Fibroblast of skin of left biceps (primary cell): Measurements from ENCODE around the gene PARVG.

Experiments used
- DNase-seq, 2 experiments: peaks; one replicate each; pipeline ENCODE4 v3.0.0-alpha.2; 2013; ENCODE audit warnings: low read depth in 2 of 2

PARVG gene

DNA sequence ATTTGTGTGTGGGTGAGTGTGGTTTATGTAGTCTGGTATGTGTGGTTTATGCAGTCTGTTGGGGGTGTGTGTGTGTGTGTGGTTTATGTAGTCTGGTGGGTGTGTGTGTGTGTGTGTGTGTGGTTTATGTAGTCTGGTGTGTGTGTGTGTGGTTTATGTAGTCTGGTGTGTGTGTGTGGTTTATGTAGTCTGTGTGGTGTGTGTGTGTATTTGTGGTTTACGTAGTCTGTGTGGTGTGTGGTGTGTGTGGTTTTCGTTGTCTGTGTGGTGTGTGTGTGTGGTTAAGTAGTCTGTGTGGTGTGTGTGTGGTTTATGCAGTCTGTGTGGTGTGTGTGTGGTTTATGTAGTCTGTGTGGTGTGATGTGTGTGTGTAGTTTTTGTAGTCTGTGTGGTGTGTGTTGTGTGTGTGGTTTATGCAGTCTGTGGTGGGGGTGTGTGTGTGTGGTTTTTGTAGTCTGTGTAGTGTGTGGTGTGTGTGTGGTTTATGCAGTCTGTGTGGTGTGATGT is 26.2 kb upstream of the PARVG start:
- DNase-seq, result peak; percentile 65 to 72

DNA sequence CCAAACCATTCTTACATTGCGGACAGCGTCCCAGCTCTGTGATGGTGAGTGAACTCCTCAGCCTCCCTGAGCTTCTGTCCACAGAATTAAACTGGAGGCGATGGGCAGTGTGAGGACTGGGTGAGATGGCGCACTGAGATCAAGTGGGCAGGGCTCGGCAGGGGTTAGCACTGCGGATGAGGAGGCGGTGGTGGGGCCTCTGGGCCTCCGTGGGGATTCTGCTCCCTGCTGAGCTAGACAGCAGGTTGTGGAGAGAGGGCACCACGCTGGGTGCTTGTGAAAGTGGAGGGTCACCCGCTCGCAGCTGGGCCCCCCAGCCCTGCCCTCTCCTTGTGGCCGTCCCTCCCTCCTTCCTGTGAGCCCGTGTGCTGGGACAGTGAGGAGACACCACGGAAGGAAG is 25.6 kb upstream of the PARVG start:
- DNase-seq, result no peak

DNA sequence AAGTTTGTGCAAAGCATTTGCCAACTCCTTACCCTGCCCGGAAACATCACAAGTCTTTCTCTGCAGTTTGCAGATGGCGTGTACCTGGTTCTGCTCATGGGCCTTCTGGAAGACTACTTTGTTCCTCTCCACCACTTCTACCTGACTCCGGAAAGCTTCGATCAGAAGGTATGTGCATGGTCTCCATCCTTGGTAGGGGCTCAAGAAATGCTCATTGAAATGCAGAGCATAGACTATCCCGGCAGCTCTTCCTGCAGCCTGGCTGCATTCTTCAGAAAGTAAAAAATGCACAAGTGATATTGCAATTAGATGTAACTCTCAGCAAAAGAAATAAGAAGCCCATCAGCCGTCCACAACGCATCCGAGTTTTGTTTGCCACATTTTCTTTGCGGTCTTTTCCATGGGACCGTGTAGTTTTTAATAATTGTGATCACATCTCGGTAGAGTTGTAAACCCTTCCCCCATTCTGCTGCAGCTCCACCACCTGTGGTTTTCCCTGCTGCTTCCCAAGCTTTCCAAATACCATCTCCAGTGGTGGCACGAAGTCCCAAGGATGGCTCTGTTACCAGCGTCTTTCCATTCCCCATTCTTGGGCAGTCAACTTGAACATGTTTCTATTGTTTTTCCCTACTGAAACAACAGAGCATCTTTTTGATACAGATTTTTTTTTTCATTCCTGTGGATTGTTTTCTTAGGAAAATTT is 22.7 kb upstream of the PARVG start:
- DNase-seq, result no peak

DNA sequence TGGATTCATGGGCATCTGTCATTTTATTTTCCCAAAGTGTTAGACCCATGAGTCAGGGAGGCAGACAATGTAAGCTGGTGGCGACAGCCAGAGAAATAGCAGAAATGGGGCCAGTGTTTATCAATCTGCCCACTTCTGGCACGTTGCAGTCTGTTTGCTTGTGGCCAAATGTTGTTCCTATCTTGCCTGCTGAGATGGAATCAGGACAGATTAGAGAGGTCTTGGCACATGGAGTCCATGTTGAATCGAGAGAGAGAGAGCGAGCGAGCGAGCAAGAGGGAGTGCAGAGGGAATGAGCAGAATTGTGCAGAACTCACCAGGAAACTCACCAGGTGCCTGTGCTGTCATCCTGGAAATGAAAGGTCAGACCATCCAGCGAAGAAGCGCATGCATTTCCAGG is 21.9 kb upstream of the PARVG start:
- no peak for DNase-seq

DNA sequence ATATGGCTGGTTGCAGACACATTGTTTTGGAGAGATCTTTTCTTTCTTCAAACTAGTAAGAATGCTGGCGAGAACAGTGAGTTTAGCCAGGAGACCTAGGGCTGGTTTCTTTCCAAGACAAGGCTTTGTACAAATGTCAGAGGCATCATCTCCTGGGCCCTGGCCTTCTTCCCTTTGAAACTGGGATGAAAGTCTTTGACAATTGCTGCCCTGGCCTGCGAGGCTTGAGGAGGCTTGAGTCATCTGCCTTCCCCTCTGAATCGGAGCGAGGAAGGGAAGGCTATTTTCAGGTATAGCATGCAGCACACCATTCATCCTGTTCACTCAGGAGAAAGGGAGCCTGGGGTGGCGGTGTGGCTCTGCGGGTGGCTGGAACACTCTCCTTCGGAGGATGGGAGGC is 21.5 kb upstream of the PARVG start:
- no peak for DNase-seq

DNA sequence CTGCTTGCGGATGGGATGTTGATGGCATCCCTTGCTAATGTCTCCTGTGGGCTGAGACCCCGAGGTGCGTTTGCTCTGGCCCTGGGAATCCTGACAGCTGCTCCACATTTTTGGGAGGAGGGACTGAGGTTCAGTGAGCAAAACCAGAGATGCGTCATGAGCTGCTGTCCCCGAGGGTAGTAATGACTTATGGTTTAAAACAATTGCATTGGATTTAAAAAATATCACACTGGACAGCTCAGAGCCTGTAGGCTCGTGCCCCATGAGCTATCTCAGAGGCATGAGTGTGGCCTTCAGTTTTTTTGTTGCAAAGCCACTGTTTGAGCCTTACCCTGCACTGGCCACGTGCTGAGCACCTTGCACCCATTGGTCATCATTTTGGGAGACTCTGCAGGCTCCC is 20.9 kb upstream of the PARVG start:
- DNase-seq, result no peak

DNA sequence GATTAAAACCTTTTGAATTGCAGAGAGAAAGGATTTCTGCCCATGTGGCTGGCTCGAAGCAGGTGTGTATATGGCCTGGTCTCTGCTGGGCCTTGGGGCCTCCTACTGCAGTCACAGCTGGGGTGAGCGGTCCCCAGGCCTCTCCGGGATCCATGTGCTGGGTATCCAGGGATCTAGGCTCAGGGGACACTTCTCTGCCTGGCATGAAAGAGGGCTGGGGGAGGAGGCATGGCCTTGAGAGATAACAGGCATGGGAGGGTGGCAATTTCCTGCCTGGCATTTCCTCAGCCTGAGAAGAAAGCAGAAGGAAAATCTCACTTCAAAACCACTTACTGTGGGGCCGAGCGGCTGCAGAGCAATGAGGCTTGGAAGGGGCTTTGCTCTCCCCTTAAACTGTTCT is 20.3 kb upstream of the PARVG start:
- no peak for DNase-seq

DNA sequence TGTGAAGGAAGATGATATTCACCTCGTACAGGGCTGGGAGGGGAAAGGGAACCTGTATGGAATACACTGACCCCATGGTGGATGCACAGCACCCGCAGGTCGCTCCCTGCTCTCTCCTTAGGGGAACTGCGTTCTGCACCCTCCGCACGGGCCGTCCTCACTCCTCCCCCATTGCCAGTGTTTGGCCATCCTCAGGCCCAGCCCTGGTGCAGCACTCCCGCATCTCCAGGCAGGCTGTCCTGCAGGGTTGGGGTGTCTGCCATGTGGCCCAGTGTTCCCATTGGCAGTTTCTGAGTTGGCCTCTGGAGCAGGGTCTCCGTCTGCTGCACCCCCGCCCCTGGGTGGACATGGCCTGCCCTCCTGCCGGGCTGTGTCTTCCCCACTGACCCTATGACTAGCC is 19.1 kb upstream of the PARVG start:
- no peak for DNase-seq

DNA sequence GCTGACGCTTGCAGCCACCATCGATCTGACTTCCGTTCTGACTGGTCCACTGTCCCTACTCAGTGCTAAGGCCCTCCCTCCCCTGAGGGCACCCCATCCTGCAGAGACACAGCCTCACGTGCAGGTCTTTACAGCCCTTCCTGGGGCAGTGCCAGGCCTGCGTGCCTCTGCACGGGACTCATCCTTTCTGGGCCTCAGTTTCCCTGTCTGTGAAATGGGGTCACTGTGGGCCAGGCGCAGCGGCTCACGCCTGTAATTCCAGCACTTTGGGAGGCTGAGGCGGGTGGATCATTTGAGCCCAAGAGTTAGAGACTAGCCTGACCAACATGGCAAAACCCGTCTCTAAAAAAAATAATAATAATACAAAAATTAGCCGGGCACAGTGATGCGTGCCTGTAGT is 17.8 kb upstream of the PARVG start:
- no peak for DNase-seq

DNA sequence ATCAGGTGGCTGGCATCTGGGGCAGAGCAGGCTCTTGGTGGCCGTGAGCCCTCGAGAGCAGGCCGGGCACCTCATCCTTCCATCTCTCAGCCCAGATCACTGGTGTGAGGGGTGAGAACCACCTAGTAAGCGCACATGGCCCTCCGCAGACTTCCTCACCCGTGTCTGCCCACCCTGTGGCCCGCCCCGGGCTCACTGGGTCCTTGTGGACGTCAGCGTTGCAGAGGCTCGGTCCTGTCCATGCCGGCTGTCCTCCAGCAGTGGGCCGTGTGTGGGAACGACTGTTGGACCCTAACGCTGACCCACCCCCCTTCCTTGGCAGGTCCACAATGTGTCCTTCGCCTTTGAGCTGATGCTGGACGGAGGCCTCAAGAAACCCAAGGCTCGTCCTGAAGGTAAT is 17.2 kb upstream of the PARVG start:
- DNase-seq, result no peak

DNA sequence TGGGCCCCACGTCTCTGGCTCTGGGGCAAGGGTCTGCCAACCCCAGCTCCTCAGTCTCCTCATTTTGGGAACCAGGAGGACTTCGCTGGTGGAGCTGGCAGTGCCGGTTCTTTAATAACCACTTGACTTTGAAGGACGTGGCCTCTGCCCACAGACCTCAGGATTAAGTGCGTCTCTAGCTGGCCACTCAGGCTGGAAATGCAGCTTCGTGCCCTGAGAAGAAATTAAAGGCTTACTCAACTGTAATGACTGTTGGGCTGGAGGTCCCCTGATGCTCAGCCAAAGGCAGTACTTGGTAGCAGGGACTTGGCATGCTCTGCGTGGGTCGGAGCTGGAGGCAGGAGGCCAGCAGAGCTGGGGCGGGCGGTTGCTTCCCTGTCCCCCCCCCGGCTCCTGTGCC is 16.7 kb upstream of the PARVG start:
- no peak for DNase-seq

DNA sequence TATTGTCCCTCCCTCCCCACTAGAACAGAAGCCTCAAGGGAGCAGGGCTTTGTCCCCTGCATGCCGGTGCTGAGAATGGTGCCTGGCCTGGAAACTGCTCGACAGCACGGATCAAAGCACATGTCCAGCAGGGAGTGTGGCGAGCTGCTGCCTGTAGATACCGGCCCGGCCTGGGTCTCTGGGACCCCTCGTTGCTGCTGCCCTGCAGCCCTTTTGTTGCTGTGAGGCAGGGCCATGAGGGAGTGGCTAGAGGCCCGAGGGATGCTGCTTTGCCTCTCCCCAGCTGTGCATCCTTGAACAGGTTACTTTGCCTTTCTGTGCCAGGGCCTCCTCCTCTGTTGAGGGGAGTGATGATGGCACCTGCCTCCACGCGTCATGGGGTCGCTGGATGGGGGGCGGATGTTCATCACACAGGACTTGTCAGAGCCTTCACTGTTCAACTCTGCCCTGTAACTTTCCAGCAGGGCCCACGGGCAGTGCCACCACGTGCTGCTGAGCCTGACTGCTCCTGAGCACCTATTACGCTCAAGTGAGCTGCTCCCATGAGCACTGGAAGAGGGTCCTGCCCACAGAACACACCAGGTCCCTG is 15.3 kb upstream of the PARVG start:
- DNase-seq, result no peak

DNA sequence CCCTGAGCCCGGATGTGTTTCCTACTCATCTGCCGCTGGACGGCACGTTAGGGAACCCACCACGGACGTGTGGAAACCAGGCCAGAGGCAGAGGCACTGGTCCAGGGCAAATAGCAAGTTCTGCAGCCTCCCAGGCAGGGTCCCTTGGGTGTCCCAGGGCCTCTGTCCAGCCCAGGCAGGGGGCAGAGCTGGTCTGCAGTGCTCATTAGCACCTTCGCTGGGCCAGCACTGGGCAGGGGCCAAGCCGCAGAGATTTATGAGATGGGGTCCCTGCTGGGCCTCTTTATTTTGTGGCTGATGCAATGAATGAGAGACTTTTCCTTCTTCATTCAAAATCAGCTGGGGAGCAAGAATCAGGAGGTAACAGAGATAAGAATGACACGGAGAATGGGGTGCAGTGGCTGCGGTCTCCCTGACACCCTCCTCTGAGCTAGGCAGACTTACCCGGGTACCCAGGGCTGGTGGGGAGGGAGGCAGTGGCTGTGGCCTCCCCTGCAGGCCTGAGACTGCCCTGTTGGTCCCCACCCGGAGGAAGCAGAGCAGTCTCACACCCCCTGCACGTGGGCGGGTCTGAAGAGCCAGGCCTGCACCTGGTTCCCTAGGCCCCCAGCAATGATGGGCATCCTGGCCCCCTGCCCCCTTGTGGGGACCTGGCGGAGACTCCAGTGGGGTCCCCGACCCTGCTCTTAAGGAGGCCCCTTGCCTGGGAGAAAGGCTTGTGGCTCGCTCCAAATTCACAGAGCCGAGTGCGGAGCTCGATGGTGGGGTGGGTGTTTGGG is 14.0 kb upstream of the PARVG start:
- DNase-seq, result no peak

DNA sequence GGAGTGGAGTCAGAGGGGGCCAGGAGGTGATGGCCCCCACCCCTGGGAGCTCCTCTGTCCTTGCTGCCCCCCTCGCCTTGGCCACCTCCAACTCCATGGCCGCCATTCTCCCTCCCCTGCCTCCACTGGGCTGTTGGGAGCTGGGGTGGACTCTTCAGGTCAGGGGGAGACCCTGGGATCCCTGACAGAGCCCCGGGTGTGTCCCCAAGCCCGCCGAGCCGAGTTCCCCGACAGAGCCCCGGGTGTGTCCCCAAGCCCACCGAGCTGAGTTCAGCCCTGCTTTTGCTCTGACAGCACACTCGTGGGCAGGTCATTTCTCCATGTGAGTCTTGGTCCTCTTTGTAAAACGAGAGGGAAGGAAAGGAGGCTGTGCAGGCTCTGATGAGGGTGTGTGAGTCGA is 13.2 kb upstream of the PARVG start:
- no peak for DNase-seq

DNA sequence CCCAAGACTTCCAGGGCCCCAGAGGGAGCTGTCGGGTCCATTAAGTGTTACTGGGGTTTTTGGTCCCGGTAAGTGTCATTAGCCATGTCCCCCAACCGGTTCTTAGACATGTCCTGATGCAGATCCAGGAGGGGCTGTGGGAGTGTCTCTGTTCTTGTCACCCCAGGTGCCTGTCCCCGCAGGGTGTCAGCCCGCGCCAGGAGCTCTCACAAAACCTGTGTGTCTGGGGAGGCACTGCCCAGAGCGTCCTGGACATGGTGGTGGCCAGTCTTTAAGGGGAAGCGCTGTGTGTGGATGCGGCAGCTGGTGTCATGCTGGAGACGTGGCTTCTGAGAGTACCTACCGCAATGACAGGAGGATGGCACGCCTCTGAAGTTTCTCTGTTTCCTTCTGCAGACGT is 12.5 kb upstream of the PARVG start:
- no peak for DNase-seq

DNA sequence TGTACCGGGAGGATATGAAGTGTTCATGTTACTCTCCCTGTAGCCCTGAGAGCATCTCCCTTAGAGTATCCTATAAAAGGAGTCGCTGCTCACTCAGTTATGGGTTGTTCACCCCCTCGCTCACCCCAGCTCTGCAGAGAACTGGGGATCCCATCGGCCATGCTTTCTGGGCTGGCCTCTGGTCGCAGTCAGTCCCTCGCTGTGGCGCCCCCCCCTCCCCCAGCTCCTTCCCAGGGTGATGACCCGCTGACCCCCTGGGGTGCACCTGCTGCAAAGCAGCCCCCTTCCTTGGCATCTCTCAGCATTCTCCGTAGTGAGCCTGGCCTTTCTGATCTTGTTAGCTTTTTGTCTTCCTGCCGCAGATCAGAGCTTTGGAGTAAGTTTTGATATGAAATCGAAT is 10.3 kb upstream of the PARVG start:
- no peak for DNase-seq

DNA sequence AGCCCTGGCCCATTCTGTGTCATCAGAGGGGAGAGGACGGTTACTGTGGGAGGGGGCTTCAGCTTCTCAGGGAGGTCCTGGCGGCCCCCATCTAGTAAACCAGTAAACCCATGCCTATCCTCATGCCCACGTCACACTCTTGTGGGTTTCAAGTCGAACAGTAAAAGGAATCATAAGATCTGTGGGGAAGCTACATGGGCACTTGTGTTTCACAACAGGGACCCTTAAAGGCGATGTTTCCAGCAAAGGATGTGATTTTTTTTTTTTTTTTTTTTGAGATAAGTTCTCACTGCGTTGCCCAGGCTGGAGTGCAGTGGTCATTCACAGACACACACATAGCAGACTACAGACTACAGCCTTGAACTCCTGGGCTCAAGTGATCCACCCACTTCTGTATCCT is 9.2 kb upstream of the PARVG start:
- no peak for DNase-seq

DNA sequence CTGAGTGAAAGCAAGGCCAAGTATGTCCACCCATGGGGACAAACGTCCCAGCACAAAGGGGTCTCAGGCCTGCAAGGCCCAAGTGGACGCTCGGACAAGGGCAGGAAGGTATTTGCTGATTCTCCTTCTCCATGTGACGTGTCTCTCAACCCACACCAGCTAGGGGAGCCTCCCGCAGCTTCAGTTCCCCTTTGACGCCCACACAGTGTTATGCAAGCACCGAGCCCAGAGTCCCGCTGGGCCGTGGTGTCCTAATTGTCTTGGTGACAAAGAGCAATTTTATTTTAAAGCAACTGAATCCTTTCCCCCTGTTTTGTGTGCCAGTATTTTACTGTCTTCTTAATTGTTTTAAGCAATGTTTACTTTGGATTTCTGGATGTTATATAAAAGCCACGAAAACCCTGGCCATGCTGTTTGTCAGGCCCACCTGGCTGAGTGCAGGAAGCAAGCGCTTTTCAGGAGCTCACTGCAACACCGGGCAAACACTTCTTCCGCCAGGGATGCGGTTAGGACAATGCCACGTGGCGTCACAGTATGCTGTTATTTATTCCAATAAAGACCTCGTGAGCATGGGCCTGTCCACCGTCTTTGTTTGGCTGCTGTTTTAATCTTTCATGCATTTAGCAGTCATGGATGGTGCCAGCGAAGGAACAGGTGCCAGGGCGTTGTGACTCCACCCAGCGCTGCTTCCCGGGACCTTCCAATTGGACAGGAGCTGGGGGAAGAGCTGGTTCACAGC is 8.2 kb upstream of the PARVG start:
- no peak for DNase-seq

DNA sequence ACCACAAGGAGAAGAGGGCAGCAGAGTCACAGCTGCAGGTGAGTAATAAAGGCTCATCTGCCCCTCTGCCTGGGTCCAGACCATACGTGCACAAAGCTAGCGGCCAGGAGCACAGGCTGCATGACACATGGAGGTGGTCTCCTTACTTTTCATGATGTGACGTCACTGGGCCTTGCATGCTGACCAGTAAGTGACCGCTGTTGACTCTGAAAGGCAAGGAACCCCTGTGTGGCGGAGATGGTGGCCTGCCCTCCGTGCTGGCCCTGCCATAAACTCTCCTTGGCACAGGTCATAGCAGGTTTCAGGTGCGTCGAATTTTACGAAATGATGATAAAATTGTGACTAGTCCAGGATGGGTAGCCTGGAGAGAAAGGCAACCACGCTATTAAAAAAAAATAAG is 7.6 kb upstream of the PARVG start:
- DNase-seq, result no peak

DNA sequence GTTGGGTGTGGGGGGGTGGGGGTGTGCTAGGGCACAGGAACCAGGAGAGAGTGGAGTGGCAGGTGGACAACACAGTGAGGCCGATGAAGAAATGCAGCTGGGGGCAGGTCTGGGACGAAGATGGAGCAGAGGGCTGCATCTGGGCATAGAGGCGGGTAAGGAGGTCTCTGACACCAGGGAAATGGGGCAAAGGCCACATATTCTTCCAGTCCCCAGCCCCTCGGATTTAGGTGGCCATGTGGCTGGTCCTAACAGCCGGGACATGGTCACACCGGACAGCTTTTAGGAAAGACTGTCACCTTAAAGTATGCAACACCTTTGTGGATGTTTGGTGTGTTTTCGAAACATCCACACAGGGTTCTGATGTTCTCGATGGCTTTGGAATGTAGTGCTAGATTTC is 5.0 kb upstream of the PARVG start:
- no peak for DNase-seq

DNA sequence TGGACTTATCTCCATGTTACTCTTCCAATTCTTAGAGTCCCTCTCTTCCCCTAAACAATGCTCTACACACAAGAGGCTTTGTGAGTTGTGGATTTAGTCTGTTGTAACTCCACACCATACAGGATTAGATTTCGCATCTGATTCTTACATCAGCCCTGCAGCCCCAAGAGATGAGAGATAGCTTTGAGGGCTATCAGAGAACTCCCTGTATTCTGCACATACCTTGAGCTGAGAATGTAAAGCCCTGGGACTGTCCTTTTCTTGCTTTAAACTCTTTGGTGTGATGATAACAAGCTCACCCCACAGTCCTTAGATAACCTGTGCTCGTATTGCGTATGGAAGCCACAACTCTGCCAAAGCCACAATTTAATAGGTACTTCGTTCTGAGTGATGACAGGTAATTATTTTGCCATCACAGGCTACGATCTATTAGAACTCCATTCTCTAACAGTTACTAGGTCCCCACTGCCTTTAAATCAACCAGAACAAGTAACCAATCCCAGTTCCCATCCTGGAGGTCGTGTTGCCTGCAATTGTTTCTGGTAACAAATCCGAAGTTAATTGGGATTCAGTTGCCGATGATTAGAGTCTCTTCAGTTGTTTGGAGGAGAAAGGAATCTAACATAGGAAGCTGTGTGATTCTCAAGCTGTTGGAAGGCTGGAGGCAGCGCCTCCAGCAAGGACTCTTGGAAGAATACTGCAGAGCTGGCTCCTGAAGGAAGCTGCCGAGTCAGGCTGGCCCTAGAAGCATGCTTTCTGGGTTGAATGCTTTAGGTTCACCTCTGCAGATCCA is 1.3 kb upstream of the PARVG start:
- no peak for DNase-seq
